ENCODE measurements around the gene MASP1.
"Not testable (repeated sequence)": the region's sequence is repeated elsewhere in the genome, so short reads cannot be mapped to it uniquely, and the experiment has no call there.

Gene MASP1

GRCh38 chr3:187264911-187265310, 26.6 kb downstream of the MASP1 start:
- no peak for DNase-seq

GRCh38 chr3:187264021-187264420, 27.5 kb downstream of the MASP1 start:
- DNase-seq: no peak

- DNase-seq: no peak
Measured at GRCh38 chr3:187263270-187263669, 28.3 kb downstream of the MASP1 start.

DNA sequence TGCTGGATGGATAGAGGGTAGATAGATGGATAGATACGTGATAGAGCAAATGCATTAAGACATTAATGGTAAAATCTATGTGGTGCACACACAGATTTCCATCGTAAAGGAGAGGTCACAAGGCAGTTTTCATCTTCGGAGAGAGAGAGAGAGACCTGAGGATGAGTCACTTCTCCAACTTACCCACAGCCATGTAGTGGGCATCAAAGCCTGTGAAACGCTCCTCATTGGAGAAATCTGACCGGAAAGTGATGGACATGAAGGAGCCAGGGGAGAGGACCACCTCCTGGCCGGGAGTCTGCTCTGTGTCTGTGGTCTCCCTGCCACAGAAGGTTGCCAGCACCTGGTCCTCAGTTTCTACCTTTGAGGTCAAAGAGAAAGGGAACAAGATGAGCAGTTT, 29.2 kb downstream of the MASP1 start:
- DNase-seq: no peak

DNA sequence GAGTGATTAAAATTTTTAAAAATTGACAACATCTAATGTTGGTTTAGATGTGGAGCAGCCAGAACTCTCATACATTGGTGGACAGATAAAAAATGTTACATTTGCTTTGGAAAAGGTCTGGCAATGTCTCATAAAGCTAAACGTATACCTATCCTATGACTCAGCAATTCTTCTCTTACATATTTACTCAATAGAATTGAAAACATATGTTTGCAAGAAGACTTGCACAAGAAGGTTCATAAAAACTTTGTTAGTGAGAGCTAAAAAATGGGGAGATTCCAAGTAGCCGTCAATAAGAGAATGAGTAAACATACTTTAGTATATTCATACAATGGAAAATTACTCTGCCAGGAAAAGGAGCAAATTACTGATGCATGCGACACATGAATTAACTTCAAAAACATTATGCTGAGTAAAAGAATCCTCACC, 30.0 kb downstream of the MASP1 start:
- DNase-seq: no peak

DNA sequence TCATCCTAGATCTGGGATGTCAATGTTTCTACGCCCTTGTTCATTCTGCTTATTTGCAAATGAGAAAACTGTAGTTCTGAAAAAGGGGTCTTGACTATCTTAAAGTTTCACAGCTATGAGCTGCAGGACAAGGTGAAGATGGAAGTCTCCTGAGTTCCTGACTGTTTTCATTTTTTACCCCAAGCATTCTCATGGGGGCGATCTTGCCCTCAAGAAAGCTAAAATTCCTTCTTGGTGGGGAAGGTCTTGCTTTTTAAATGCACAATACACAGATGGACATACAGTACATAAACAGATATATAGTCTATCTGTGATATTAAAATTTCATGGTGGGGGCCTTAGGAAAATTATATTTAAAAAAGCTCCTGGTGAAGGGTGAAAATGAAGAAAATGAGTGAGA, 32.4 kb downstream of the MASP1 start:
- DNase-seq: no peak

GRCh38 chr3:187257992-187258692, 33.4 kb downstream of the MASP1 start:
- DNase-seq: no peak

DNA sequence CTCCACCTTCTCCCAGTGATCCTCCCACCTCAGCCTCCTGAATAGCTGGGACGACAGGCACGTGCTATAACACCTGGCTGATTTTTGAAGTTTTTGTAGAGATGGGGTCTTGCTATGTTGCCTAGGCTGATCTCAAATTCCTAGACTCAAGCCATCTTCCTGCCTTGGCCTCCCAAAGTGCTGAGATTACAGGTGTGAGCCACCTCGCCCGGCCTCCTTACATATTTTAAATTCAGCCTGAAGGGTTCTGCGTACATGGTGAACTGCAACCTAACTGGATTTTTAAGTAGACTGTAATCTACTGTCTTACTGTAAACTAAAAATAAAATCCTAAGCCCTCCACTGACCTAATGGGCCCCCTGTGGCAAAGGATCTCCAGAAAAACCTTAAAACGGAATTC, 34.1 kb downstream of the MASP1 start:
- no peak for DNase-seq

- DNase-seq: no peak
Measured at GRCh38 chr3:187256051-187256616, 35.4 kb downstream of the MASP1 start.

DNA sequence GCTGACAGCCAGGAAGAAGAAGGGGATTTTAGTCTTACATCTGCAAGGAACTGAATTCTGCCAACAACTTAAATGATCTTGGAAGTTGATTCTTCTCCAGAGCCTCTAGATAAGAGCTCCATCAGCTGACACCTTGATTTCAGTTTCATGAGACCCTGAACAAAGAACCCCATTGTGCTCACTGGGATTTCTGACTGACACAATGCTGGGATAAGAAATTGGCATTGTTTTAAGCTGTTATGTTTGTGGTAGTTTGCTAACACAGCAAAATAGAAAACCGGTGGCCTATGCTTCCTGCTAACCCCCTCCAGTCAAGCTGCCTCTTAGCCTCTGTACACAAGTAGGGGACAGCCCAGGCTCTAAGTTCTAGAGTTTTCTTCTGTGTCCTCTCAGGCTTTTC, 36.2 kb downstream of the MASP1 start:
- no peak for DNase-seq

DNA sequence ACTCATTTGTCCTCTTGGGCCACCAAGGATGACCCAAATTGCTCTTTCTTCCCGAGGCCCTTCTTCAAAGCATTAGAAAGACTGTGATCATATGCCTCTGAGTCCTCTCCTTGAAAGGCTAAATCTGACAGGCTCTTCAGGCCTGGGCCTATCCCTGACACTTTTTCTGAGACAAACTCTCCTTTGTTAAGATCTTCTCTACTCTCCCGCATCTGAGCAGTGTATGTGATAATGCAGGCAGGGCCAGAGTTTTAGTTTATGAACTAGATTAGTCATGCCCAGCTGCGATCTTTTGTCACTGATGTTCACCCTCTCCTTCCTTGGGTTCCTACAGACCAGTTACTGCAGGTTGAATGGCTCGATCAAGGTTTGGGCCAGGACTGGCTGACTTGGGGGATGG, 39.2 kb downstream of the MASP1 start:
- DNase-seq: no peak

GRCh38 chr3:187251599-187251998, 39.9 kb downstream of the MASP1 start:
- DNase-seq: no peak

- DNase-seq: no peak
Measured at GRCh38 chr3:187247398-187247797, 44.1 kb downstream of the MASP1 start.

GRCh38 chr3:187243933-187244524, 47.5 kb downstream of the MASP1 start:
- no peak for DNase-seq

- no peak for DNase-seq
Measured at GRCh38 chr3:187242900-187243299, 48.6 kb downstream of the MASP1 start.

DNA sequence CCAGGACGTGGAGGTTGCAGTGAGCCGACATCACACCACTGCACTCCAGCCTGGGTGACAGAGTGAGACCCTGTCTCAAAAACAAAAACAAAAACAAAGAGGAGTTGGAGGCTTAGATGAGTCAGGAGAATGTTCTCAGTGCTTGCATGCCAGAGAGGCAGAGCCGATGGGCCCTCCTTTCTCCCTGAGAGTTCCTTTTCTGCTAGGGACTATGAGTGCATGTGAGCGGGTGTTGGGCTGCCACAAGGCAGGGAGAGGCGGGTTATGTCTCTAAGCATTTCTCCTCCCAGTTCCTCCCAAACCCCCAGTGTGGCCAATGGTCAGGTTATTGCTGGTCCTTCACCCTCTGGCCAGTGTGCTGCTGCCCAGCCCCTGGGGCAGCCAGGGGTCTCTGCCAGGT, 49.1 kb downstream of the MASP1 start:
- DNase-seq: no peak

DNA sequence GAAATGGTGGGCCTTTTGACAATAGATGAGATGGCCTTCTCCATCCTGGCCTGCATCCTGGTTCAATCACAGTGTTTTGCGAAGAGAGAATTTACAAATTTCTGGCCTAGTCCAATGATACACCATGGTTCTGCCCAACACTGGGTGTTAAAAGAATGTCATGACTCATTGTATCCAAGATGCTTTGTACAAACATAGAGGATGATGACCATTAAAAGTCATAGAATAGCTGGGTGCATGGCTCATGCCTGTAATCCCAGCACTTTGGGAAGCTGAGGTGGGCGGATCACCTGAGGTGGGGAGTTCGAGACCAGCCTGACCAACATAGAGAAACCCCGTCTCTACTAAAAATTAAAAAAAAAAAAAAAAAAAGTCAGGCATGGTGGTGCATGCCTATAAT, 52.7 kb downstream of the MASP1 start:
- not testable (repeated sequence) for DNase-seq

DNA sequence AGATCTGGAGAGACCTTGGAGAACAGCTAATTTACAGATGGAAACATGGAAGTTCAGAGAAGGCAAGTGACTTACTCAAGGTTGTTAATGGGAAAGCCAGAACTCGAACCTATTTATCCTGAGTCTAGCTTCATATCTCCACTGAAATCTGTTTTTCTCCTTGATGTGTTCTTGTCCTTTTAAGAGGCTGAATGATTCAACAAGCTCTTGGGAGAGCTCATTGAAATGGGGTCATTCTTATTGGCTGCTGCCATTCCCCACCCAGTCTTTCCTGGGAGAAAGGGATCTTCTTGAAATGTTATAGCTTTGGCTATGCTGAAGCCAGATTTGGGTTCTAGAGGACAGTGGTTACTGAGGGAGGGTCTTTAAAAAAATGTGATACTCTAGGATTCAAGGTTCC, 53.3 kb downstream of the MASP1 start:
- no peak for DNase-seq

- no peak for DNase-seq
Measured at GRCh38 chr3:187237741-187238140, 53.8 kb downstream of the MASP1 start.

DNA sequence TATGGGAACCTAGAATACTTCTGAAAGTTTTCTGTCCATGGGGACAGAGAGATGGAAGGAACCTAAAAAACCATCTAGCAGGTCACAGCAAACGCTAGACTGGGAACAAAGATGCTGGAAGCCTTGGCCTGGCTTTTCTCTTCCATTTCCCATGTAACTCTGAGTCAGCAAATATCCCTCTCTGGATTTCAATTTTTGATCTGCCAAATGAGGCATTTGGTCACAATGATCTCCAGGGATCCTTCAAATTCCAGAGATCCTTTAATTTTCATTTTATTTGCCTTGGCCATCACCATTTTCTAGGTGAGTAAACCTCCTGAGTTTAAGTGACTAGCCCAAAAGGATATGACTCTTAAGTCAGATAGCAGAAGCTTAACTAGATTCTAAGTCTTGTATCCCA, 54.6 kb downstream of the MASP1 start:
- no peak for DNase-seq

DNA sequence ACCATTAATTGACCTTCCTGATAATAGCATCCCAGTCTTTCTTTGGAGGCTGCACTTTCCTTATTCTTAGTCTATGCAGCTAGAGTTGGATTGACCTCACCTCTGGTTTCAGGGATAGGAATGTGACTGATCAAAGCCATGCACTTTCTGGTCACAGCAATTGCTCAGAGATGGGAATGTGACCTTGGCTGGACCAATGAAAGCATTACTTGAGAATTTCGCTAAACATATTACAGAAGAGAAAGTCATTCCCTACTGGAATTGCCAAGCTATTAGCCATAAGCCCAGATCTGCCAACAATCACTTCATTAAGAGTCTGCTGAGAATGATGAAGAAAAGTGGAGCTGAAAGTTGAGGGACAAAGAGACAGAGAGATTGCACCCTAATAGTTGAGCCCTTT, 61.5 kb downstream of the MASP1 start:
- DNase-seq: no peak

DNA sequence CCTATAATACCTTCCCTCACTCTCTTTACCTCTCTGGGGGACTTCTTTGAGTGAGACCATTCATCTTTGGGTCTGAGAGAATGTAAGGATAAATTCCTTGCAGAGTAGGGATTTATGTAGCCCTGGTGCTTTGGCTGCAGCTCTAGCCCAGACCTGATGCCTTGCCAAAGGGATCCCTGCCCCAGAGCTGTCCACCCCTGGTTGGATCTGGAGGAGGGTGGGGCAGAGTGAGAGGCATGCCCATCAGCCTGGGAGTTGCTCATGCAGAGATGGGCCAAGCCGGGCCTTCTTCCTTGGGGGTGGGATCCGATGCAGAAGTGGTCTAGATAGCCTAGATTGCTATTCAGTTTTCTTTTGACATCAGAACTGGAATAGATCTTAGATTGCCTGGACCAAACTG, 62.8 kb downstream of the MASP1 start:
- no peak for DNase-seq

DNA sequence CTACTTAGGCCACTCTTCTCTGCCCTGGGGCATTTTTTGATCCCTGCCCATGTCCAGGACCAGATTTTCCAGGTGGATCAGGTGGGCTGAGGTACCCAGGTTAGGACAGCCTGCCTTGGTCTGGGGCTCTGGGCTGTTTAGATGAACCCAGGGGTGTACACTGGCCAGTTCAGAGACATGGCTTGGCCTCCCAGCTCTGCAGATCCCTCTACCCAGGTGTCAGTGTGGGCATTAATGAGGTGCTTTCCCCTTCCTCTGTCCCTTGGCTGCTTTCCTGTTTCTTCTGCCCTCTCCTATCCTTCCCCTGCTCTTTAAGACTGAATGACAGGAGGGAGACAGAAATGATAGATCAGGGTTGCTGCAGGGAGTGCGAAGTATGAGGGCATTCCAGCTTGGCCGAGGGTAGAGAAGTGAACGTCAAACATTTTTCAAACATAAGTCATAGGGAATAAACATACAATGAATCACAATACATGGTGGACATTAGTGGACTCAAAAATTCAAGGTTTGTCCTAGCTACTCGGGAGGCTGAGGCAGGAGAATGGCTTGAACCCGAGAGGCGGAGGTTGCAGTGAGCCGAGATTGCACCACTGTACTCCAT, 63.8 kb downstream of the MASP1 start:
- DNase-seq: no peak

DNA sequence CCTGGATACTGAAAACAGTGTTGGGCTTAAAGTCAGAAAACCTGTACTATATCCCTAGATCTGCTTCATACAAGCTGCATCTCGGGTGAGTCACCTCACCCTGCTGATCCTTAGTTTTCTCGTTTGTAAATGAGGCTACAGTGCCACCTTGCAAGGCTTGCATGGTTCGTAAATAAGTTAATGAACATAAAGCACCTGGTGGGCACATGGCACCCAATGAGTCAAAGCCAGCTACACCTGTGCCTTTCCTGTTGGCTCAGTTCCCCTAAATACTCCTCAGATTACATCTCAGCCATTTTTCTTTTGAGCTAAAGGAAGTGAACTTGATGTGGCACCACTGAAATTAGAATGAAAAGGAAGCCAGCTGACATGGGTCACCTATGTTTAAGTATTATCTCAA, 67.7 kb downstream of the MASP1 start:
- no peak for DNase-seq

Data from stimulated activated naive CD4-positive, alpha-beta T cell treated with Interleukin-2 at 50 U/mL for 16 hours (primary cell).